Natural killer cell (primary cell): Measurements from ENCODE around the gene MEX3C. TPM values are rescaled to one million over a fixed set of nuclear protein-coding genes. Genes with fewer than 3 reads are reported as not detected.

Source experiments
- ATAC-seq, 3 donors: fragments of 150-1000 bp in 2 of 3; fragments of 200-7000 bp in 1 of 3; cut with Tn5 transposase; 1 replicate in 1 of 3; 2 replicates in 2 of 3; pipeline ENCODE4 v1.10.0; 2021; ENCODE audit warnings: mild to moderate bottlenecking in 2 of 3, moderate library complexity in 2 of 3
- DNase-seq, 2 donors: peaks; one replicate each; pipeline versions ENCODE4 v3.0.0 to v3.0.0-alpha.2; 2013 to 2021; ENCODE audit warnings: mixed read lengths in 1 of 2
- H3K27ac ChIP-seq: one replicate; pipeline ENCODE4 v1.5.1; 2013; ENCODE audit warnings: mild to moderate bottlenecking, low read length
- H3K27me3 ChIP-seq: one replicate; pipeline ENCODE4 v1.6.1; 2013; ENCODE audit warnings: low read length; ENCODE audit not compliant: control insufficient read depth, insufficient read depth
- H3K36me3 ChIP-seq: one replicate; pipeline ENCODE4 v1.6.1; 2013; ENCODE audit warnings: low read length; ENCODE audit not compliant: control insufficient read depth, insufficient read depth
- H3K4me1 ChIP-seq: one replicate; pipeline ENCODE4 v1.6.1; 2013; ENCODE audit warnings: low read length; ENCODE audit not compliant: control insufficient read depth, insufficient read depth
- H3K4me3 ChIP-seq: one replicate; pipeline ENCODE4 v1.5.1; 2013; ENCODE audit warnings: low read length
- H3K9me3 ChIP-seq: one replicate; pipeline ENCODE4 v1.6.1; 2013; ENCODE audit warnings: low read length; ENCODE audit not compliant: control insufficient read depth, insufficient read depth
- H3K27ac Mint-ChIP-seq, 2 donors: one replicate each; pipeline ENCODE4 v1.8.0; 2022; ENCODE audit warnings: mild to moderate bottlenecking in 2 of 2, mixed read lengths in 2 of 2, moderate library complexity in 1 of 2
- H3K27me3 Mint-ChIP-seq, 2 donors: one replicate each; pipeline ENCODE4 v1.8.0; 2022; ENCODE audit warnings: low read depth in 2 of 2, mixed read lengths in 2 of 2
- H3K36me3 Mint-ChIP-seq: one replicate; pipeline ENCODE4 v1.8.0; 2022; ENCODE audit warnings: mixed read lengths
- H3K4me1 Mint-ChIP-seq, 2 donors: one replicate each; pipeline ENCODE4 v1.8.0; 2022; ENCODE audit warnings: mixed read lengths in 2 of 2
- H3K4me3 Mint-ChIP-seq: one replicate; pipeline ENCODE4 v1.8.0; 2022; ENCODE audit warnings: mild to moderate bottlenecking, moderate library complexity, mixed read lengths
- H3K9me3 Mint-ChIP-seq, 2 donors: one replicate each; pipeline ENCODE4 v1.8.0; 2022; ENCODE audit warnings: mixed read lengths in 2 of 2
- WGBS: methylation state at CpG from one replicate; pipeline ENCODE4 v1.1.7; 2013; ENCODE audit warnings: missing lambda C conversion rate; ENCODE audit not compliant: insufficient coverage; 5-methylcytosine and 5-hydroxymethylcytosine counted together
- intact Hi-C: fragments of 100-400 bp; cut with micrococcal nuclease; formaldehyde crosslinking; loops from one replicate; pipeline ENCODE4 v1.14.2; 2022
- total RNA-seq, 4 donors: library from RNA; stranded (reverse); fragments of 120-200 nt in 1 of 4; gene quantifications; one replicate each; pipeline versions ENCODE4 v1.2.3 to v1.2.4, GENCODE V29; 2013 to 2022
- TF ChIP-seq, protein P1 (sequence below): fragments of 200-600 bp; IDR thresholded peaks from one replicate; pipeline ENCODE4 v1.8.0; 2022; ENCODE audit warnings: antibody characterized with exemption

MEX3C gene
- total RNA-seq, 3 donors from 2014 or later (not counting 1 experiment from before 2014, with no cell fraction given), result 189 to 205 (median 202) TPM

GRCh38 chr18:51211552-51211951, 14.1 kb upstream of the MEX3C start:
- H3K27me3 ChIP-seq, result no peaks in the 10 kb centered on the region
- Mint-ChIP-seq H3K4me3 (peak overlapping the region; percentile 70), H3K9me3 (no peaks in the 10 kb centered on the region), H3K4me1 (peaks cover 41 to 42% of the 10 kb centered on the region in 2 donors), H3K27ac (peak overlapping the region; percentile 81 to 85), H3K27me3 (no peaks in the 10 kb centered on the region), H3K36me3 (no peaks in the 10 kb centered on the region)
- ATAC-seq (peak; percentile 86 to 96 (median 96)), DNase-seq (peak; percentile 64 to 65)
- no peak overlapping the region for H3K4me3 ChIP-seq
- WGBS, result 0% methylated on average over 4 of the region's 4 CpGs
- H3K4me1 ChIP-seq, result peaks cover 20% of the 10 kb centered on the region
- intact Hi-C loops, result loop anchor here (1.0 to 5.0 kb wide), 4 partner anchors 15 to 334 kb away; partner anchors contain the start of gene ME2
- H3K27ac ChIP-seq, result peak overlapping the region; percentile 93
- no peaks in the 10 kb centered on the region for H3K9me3 ChIP-seq
- TF ChIP-seq, protein P1, sequence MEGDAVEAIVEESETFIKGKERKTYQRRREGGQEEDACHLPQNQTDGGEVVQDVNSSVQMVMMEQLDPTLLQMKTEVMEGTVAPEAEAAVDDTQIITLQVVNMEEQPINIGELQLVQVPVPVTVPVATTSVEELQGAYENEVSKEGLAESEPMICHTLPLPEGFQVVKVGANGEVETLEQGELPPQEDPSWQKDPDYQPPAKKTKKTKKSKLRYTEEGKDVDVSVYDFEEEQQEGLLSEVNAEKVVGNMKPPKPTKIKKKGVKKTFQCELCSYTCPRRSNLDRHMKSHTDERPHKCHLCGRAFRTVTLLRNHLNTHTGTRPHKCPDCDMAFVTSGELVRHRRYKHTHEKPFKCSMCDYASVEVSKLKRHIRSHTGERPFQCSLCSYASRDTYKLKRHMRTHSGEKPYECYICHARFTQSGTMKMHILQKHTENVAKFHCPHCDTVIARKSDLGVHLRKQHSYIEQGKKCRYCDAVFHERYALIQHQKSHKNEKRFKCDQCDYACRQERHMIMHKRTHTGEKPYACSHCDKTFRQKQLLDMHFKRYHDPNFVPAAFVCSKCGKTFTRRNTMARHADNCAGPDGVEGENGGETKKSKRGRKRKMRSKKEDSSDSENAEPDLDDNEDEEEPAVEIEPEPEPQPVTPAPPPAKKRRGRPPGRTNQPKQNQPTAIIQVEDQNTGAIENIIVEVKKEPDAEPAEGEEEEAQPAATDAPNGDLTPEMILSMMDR, result no peak
- no peaks in the 10 kb centered on the region for H3K36me3 ChIP-seq

GRCh38 chr18:51196811-51197660, 445 bp downstream of the MEX3C start:
- peak overlapping the region; percentile 64 for H3K4me3 ChIP-seq
- intact Hi-C loops, result loop anchor here (1.0 to 5.0 kb wide), 3 partner anchors 14 to 320 kb away; partner anchors contain the start of genes ME2 and SMAD4
- peak overlapping the region; percentile 93 to 97 for H3K27ac Mint-ChIP-seq

DNA sequence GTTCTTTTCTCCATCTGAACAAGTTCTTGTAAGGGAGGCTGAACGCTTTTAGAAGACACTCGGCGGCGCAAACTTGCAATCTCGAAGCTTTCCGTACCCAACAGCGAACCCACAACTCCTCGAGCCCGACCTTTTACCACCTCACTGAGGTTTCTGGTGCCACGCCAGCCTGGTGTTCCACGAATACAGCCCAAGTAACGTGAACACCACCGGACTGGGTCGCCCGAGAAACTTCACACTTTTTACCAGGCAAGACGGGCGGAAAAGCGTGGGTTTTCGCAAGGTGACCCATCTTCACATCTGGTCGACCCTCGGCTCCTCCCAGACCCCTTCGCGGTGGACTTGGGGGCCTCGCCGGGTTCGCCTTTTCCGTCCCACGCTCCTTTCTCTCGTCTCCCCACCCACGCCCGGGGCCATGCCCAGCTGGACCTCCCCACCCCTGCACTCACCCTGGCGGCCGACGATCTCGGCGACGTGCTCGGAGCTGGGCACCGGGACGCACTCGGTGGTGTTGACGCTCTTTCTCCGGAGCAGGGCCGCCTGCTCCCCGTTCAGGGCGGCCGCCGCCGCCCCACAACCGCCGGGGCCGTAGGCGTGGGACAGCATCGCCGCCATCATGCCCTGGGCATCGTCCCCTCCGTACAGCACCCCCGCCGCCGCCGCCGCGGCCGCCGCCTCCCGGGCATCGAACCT, 1.2 kb downstream of the MEX3C start:
- WGBS, result 0% methylated on average over 67 of the region's 67 CpGs
- ATAC-seq (peak in 1 of 3 donors; percentile 5), DNase-seq (peak; percentile 64 to 75)
- Histone ChIP-seq H3K27ac (peak overlapping the region; percentile 88), H3K4me1 (peaks cover 17% of the 10 kb centered on the region), H3K4me3 (peak overlapping the region; percentile 64), H3K36me3 (peaks cover 3% of the 10 kb centered on the region), H3K9me3 (no peaks in the 10 kb centered on the region), H3K27me3 (no peaks in the 10 kb centered on the region)
- Mint-ChIP-seq H3K9me3 (no peaks in the 10 kb centered on the region), H3K27me3 (no peaks in the 10 kb centered on the region), H3K27ac (peak overlapping the region; percentile 93 to 97), H3K36me3 (no peaks in the 10 kb centered on the region), H3K4me1 (peaks cover 63 to 67% of the 10 kb centered on the region in 2 donors), H3K4me3 (peak overlapping the region; percentile 93)
- TF ChIP-seq, protein P1, result no peak
- intact Hi-C loops, result loop anchor here (1.0 to 5.0 kb wide), 3 partner anchors 15 to 319 kb away; partner anchors contain the start of genes ME2 and SMAD4

More at GRCh38 chr18:51196811-51197660, 445 bp downstream of the MEX3C start:
- WGBS, result under 1% methylated on average over 102 of the region's 102 CpGs
- Histone ChIP-seq H3K36me3 (no peaks in the 10 kb centered on the region), H3K9me3 (no peaks in the 10 kb centered on the region), H3K27ac (peak overlapping the region; percentile 88), H3K4me1 (peaks cover 17% of the 10 kb centered on the region), H3K27me3 (no peaks in the 10 kb centered on the region)
- ATAC-seq (peak; percentile 0 to 1 (median 1)), DNase-seq (peak; percentile 49 to 61)
- TF ChIP-seq, protein P1, result no peak
- H3K4me1 Mint-ChIP-seq, result peaks cover 60 to 65% of the 10 kb centered on the region in 2 donors
- no peaks in the 10 kb centered on the region for H3K27me3 Mint-ChIP-seq
- no peaks in the 10 kb centered on the region for H3K36me3 Mint-ChIP-seq
- peak overlapping the region; percentile 97 for H3K4me3 Mint-ChIP-seq
- H3K9me3 Mint-ChIP-seq, result no peaks in the 10 kb centered on the region
